ENCODE results near the gene ATPAF1.

Gene ATPAF1

GRCh38 chr1:46616277-46617107 lies 51.7 kb downstream of the ATPAF1 start, which contains the start of gene MOB3C:
TSS of gene MOB3C (minus strand) at chr1:46616811. CDS start at chr1:46613321, 3,490 bp downstream.
- DNase-seq (ENCODE audit: low spot score) = no peak

- DNase-seq (ENCODE audit: low spot score) = no peak
Observed at GRCh38 chr1:46615735-46616134, 52.4 kb downstream of the ATPAF1 start.

- DNase-seq (ENCODE audit: low spot score) = no peak
Observed at GRCh38 chr1:46615088-46615487, 53.1 kb downstream of the ATPAF1 start.

GRCh38 chr1:46614604-46614984 lies 53.6 kb downstream of the ATPAF1 start:
- no peak for DNase-seq (ENCODE audit: low spot score)

GRCh38 chr1:46613661-46614603 lies 54.2 kb downstream of the ATPAF1 start:
- DNase-seq (ENCODE audit: low spot score) = no peak

GRCh38 chr1:46612937-46613660 lies 55.1 kb downstream of the ATPAF1 start:
- no peak for DNase-seq (ENCODE audit: low spot score)

GRCh38 chr1:46611691-46612221 lies 56.4 kb downstream of the ATPAF1 start:
- no peak for DNase-seq (ENCODE audit: low spot score)

- DNase-seq (ENCODE audit: low spot score) = no peak
Observed at GRCh38 chr1:46607345-46608130, 60.6 kb downstream of the ATPAF1 start.

GRCh38 chr1:46606255-46606965 lies 61.8 kb downstream of the ATPAF1 start:
- DNase-seq (ENCODE audit: low spot score) = no peak

GRCh38 chr1:46605232-46605631 lies 62.9 kb downstream of the ATPAF1 start:
- no peak for DNase-seq (ENCODE audit: low spot score)

GRCh38 chr1:46603858-46604549 lies 64.2 kb downstream of the ATPAF1 start, which contains the start of gene MKNK1:
TSS of gene MKNK1 (minus strand) at chr1:46604268. CDS start at chr1:46583327, 20,941 bp downstream.
- DNase-seq (ENCODE audit: low spot score) = peak; percentile 91

GRCh38 chr1:46603481-46603857 lies 64.7 kb downstream of the ATPAF1 start:
- no peak for DNase-seq (ENCODE audit: low spot score)

- DNase-seq (ENCODE audit: low spot score) = no peak
Observed at GRCh38 chr1:46601257-46602007, 66.7 kb downstream of the ATPAF1 start.

- no peak for DNase-seq (ENCODE audit: low spot score)
Observed at GRCh38 chr1:46599059-46599970, 68.8 kb downstream of the ATPAF1 start.

- no peak for DNase-seq (ENCODE audit: low spot score)
Observed at GRCh38 chr1:46596846-46597245, 71.3 kb downstream of the ATPAF1 start.

GRCh38 chr1:46596036-46596435 lies 72.1 kb downstream of the ATPAF1 start:
- DNase-seq (ENCODE audit: low spot score) = no peak

- DNase-seq (ENCODE audit: low spot score) = no peak
Observed at GRCh38 chr1:46595127-46595526, 73.0 kb downstream of the ATPAF1 start.

Data from SK-N-DZ (cell line).